Measurements from ENCODE around the gene GTF2E1.
"Not testable (repeated sequence)": the region's sequence is repeated elsewhere in the genome, so short reads cannot be mapped to it uniquely, and the experiment has no call there.

GTF2E1 gene

DNA sequence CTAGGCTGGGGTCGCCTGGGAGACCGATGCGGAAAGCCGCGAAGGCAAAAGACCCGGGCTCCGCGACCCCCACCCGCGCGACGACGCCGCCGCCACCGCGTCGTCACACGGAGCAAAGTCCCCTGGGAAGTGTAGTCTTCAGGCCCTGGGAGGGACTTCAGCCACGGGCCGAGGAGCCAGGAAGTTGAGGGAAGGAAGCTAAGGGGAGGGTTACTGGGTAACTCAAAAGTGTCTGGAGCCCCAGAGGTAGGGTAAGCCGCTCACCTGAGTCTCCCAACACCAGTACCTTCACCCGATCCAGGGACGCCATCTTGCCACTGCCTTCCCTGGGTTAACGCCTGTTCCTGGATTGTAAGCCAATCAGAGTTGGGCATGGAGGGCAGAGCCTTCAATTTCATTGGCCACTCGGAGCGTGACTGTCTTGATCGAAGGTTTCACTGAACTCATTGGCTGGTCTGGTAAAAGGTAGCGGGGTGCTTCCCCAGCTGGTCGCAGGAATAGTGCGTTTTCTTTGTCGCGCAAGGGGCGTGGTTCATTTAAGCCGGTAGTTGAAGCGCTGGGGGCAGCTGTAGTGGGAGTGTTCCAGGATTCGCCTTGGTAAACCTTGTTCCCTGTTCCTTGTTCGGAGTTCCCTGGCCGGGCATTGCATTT, at the start of gene GTF2E1, which contains the start of gene RABL3:
GTF2E1 (plus strand) TSS at position 547 of the 651 bp plus-strand sequence. CDS start 7,809 bp downstream, outside the sequence.
RABL3 (minus strand) TSS at position 319 of the 651 bp plus-strand sequence; CDS start at position 310, 9 bp downstream.
- peak; percentile 97 for DNase-seq

DNA sequence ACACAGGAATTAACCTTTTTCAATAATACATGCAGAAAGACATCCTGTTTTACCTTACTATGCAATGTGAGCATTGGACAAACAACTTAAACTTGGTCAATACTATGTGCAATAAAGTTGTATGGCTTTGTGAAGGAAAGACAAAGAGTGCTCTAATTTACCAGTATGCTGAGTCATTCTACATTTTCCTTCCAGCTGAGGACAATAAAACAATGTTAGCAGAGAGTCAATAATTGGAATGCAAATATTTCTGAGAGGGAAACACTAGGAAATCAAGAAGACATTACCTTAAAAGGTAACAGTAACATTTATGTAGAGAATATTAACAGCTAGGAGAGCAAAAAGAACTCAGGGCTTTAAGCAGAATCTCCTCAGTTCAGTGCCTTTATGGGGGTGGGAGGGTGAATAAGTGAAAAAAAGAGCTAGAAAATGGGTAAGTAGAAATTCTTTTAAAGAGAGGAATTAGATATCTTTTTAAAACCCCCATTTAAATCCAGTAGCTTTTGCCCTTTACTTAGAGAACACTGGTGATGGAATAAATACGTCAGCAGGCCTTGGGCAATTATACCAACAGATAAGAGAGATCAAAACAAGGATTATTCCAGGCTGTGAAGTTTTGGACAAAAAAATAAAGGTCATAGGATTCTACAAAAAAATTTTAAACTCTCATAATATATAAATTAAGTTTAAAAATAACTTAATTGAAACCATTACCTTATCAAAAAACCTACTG, 48.9 kb upstream of the GTF2E1 start:
- DNase-seq, result no peak

DNA sequence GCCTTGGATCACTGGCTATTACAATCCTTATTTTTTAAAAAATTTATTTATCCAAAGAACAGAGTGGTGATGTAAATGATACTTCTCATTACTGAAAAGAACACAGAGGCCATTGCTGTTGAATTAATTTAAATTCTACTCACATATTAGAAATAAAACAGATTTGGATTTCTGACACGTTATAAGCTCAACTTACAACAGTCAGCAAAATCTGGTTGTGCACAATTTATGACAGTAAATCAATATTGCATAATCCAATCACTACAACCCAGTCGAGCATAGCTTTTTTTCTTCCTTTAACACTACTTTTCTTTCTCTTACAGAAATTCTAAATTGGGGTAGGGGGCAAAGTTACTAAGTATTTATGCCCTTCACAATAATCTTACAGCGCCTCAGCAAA, 43.2 kb upstream of the GTF2E1 start:
- DNase-seq, result no peak

DNA sequence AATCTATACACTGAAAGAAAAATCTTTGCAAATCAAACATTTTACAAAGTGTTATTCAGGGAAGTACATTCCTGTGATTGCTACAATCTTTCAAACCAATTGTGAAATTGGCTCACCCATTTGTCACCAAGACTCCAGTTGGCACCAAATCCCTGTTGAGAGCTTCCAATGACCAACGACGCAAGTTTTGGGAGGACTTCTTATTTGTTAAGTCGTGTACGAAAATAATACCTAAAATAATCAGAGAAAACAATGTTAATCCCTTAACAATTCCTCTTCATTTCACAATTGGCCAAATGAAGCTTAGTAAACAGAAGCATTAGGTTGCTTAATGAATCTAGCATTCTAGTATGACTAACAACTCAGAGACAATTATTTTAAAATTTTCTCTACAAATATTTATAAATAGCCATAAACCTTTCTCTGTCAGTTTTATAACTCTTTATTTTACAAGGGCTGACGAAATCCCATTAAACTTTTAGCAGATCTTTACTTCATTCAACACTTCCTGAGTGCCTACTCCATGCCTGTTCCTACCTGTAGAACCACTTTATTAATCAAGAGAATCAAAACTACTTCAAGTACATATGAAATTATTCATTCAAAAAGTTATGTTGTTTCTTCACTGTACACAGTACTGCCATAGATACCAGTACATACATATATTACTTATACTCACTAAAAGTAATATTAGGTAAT, 36.5 kb upstream of the GTF2E1 start:
- DNase-seq, result no peak

DNA sequence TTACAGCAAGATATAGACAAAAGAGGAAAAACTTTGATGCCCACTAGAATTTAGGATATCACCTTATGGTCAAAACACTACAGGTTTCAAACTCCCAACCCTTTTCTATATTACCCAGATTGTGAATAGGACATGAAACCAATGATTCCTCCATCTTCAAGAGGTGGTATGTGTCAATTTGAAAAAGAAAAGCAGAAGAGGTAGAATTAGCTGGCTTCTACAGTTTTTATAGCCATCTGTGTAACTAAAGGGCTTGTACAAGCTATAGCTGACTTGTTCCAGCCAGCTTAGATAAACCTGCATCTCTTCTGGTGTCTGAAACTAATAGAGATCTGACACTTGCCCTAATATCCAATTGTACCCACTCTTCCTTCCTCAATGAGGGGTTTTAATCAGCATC, 35.6 kb upstream of the GTF2E1 start:
- DNase-seq, result no peak

DNA sequence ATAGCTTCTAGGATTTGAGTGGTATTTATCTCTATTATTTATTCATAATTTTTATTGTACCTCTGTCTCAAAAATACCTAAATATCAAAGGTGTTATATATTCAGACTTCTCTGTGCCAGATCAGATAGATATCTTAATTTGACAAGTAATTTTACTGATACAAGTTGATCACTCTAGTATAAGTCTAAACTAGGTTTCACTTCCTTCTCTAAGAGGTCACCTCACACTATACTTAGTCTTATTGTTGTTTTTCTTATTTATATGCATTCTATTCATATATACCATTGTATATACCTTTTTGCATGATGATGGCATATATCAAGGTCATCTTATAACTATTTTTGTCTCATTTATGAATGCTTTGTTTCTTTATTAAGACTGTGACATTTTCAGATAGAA, 34.1 kb upstream of the GTF2E1 start:
- no peak for DNase-seq

DNA sequence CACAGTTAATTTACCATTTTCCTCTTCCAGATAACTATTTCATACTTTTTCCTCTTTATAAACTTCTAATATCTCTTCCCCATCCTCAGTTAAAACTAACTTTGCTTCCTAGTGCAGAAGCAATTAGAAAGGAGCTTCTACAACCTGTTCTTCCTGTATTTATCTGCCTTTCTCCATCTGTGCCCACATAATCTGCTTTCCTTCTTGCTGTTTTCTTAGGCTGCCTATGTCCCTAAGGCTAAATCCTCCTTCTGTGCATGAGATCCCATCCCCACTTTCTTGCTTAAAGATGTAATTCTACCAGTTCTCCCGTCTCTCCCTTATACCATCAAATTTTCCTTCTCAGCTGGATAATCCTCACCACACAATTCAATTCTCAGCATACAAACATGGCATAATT, 32.2 kb upstream of the GTF2E1 start:
- no peak for DNase-seq

DNA sequence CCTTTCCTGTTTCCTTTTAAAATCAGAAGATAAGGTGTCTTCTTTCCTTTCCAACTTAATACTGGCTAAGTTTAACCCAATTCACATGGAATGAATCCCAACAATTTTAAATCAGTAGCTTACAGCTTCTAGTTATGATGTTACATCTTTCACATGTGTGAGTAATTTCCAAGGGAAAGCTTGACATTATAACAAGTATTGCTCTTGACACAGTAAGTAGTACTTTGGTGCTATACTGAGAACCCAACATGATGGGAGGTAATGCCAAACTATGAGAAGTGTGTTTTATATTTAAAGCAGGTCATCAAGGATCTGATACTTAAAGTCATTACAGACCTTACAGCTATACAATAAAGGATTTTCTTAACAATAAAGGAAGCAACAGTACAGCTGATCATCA, 29.3 kb upstream of the GTF2E1 start:
- no peak for DNase-seq

DNA sequence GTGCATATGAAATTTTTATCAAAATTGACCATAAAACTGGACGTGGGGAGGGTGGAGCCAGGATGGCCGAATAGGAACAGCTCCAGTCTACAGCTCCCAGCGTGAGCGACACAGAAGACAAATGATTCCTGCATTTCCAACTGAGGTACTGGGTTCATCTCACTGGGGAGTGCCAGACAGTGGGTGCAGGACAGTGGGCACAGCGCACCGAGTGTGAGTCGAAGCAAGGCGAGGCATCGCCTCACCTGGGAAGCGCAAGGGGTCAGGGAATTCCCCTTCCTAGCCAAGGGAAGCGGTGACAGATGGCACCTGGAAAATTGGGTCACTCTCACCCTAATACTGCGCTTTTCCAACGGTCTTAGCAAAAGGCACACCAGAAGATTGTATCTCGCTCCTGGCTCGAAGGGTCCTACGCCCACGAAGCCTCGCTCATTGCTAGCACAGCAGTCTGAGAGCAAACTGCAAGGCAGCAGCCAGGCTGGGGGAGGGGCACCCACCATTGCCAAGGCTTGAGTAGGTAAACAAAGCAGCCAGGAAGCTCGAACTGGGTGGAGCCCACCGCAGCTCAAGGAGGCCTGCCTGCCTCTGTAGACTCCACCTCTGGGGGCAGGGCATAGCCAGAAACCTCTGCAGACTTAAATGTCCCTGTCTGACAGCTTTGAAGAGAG, 23.2 kb upstream of the GTF2E1 start:
- peak; percentile 82 for DNase-seq

DNA sequence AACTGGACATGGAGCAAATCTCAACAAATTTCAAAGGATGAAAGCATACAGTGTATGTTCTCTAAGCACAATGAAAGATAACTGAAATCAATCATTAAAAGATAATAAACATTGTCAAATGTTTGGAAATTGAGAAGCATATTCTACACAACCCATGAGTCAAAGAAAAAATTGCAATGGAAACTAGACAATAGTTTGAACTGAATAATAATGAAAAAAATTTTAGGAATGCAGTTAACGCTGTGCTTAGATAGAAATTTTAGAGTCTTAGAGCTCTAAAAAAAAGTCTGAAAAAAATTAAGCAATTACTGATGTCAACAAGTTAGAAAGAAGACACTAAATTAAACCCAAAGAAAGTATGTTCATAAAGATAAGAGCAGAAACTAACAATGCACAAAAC, 15.8 kb upstream of the GTF2E1 start:
- no peak for DNase-seq

DNA sequence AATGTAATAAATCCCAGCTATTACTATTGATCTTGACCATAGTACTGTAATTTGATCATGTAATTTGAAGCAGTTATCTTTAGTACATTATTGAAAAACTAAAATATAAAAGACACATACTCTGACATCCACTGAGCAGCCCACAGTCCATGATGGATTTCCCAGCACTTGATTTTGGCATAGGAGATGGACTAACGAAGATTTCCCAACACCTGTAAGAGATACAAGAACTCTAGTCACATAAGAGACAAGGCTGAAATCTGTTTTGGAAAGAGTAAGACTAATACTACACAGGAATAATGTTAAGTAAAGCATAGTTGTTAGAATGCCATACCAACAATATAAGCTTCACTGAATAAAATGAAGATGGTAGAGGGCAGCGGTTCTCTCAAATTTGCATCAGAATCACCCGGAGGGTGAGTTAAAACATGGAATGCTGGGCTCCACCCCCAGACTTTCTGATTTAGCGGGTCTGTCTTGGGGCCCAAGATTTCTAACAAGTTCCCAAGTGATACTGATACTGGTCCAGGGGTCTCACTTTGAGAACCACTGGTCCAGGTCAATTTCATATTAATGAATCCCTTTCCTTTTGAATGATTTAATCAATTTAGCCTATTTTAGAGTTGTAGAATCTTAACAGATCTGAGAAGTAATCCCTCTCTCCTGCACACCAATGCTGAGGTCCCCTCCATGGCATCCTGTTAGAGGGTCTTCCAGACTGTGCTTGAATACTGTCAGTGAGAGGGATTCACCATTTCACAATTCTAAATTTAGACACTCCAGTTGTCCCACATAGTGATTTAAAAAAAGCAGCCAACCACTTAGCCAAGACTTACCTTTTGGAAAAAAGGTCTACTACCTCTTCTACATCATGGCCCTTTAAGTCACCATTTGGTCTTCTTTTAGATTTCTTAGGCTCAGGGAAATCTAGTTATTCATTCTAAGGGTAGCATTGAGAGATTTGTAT, 11.7 kb upstream of the GTF2E1 start:
- no peak for DNase-seq

DNA sequence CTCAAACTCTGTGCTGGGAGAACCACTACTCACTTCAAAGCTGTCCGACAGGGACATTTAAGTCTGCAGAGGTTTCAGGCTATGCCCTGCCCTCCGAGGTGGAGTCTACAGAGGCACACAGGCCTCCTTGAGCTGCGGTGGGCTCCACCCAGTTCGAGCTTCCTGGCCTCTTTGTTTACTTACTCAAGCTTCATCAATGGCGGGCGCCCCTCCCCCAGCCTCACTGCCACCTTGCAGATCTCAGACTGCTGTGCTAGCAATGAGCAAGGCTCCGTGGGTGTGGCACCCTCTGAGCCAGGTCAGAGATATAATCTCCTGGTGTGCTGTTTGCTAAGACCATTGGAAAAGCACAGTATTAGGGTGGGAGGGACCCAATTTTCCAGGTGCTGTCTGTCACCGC, 4.5 kb upstream of the GTF2E1 start:
- not testable (repeated sequence) for DNase-seq

DNA sequence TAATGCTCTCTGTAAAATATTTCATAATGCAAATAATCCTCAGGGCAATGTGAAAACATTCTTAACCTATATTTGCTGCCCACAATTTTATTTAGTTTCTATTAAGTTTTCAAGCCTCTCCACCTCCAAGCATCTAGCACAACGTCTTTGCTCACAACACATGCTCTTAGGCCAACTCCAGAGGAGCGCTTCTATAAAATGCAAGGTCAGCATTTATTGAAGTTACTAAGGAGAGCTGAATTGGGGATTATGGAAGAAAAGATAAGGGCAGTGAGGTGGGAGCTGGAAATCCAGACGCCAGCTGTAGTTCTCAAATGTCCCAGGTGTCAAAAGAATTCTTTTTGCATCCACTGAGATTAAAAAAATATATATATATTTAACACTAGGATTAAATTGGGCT, 1.2 kb upstream of the GTF2E1 start:
- no peak for DNase-seq

DNA sequence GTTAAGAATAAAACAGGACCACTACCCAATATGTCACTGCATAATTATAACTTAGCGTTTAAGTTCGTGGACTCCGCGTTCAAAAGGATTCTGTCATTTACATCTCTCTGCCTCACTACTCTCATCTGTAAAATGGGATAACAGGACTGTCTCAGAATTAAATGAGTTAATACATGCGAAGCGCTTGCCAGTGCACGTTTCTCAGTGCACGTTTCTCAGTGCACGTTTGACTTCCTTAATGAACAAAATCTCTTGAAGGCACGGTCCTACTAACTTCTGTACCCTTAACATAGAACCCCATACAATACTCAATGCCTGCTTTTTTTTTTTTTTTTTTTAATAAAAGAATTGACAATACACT, 727 bp upstream of the GTF2E1 start:
- DNase-seq, result no peak

DNA sequence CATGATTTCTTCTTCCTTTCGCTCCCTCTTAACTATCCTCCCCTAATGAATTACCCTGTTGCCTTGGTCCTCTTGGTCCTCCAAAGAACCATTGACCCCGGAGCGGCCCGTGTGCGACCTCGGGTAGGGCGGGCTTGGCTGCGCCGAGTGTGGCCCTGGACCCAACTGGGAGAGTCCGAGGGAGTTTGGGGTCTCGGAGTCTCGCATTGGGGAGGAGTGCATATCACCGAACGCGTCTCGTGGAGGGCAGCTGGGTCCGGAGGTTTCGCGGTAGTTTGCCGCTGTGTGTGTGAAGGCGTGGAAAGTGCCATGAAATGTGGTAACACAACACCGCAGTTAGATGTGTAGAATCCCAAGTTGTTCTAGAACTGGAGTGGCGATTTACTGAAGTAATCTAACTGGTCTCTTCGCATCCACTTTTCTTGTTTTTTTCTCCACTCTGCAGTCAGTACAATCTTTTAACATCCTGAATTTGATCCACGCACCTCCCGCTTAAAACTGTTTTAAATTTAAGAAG, 363 bp downstream of the GTF2E1 start:
- DNase-seq, result no peak

DNA sequence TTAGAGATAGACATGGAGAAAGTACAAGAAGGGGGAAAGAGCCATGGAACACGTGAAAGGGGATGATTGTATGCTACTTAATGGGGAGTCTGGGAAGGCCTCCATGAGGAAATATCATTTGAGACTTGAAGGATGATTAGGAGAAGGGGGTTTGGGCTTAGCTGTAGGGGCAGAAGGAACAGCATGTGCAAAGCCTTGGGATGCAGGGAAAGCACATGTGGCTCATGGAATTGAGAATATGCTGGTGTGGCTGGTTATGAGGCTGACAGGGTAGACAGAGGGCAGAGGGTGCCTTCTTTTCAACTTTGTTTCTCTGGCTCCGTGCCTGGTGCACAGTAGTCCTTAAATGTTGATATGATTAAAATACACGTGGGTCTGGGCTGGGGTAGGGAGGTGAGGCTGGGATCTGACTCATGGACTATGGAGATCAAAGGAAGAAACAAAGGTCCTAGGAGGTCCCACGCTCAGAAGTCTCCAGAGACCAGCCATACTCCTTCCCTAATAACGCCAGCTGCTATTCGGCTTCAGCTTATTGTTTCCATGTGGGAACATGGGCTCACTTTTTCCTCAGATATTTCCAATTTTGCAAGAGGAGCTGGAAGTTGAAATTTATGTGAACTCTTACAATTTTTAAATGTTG, 1.1 kb downstream of the GTF2E1 start:
- no peak for DNase-seq

DNA sequence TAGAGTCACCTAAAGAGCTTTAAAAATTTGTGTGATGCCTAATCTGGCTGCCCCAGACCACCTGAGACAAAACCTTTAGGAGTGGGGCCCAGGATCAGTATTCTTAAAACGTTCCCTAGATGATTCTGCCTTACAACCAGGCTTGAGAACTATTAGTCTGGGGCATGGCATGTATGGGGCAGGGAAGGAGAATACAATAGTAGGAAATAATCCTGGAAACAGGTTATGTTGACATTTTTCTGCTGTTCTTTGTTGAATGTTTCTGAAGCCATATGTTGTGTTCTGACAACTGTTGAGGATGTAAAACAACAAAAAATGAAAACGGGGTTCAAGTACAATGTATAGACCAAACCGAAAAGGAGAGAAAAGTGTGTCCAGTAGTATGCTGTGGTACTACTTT, 2.9 kb downstream of the GTF2E1 start:
- DNase-seq, result no peak

DNA sequence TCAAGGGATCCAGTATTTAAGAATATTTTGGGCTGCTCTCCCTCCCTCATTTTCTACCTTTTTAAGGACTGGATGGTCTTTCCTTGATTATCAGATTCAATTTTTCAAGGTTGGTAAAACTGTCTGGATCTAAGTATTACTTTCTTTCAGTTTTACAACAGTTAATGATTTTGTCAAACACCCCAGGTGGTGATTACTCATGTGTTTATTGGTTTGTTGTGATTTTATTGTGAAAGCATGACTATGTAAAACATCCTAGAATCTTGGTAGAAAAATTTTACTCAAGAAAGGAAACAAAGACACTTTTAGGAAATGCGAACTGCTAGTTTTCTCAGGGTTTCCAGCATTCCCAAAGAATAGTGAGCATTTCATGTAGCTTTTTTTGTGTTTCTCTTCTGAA, 7.3 kb downstream of the GTF2E1 start:
- no peak for DNase-seq

DNA sequence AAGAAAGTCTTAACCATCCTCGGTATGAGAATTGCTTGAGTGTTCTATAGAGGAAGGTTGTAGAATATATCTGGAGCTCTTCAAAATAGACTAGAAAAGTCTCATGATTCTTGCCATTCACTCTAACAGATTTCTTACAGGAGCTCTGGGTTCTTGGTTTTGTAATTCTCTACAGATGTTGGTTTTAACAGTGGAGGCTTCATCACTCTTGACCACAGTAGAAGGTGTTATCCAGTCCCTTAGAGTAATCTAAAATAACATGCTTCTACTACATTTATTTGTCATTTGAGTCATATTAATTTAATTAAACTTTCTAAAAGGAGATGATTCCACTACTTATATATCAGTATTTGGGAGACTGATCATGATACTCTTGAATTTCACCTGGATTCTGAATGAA, 9.7 kb downstream of the GTF2E1 start:
- DNase-seq, result no peak

DNA sequence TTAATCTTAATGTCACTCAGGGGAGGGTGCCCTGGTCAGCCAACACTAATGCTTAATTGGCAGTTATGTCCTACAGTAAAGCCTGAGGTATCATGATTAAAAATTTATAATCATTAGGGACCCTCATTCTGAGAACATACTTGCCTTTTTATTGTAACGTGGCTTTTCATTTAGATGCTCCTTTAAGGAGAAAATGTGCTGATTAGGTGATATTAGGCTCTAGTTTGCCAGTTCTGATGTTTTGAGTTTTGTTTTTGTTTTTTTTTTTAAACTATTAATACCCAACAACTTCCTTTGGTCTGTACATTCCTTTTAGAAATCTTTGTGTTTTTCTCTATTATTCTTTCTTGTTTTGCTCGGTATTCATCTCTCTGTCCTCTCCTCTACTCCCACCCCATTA, 10.3 kb downstream of the GTF2E1 start:
- DNase-seq, result no peak

DNA sequence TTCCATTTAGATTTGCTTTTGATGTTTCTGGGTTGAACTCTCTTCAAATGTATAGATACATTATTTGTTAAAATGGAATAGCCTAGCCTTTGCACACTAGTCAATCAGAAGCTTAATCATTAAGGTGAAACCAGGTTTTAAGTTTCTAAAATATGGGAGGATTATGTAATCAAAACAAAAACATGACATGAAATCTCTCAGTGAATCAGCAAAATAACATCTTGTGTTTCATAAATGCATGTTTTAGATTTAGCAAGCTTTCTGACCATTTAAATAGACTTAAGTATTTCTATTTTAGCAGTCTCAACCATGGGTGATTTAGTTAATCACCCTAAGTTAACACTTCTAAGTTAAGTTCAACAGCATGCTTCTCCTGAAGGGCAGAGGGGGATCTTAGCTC, 11.3 kb downstream of the GTF2E1 start:
- DNase-seq, result no peak

DNA sequence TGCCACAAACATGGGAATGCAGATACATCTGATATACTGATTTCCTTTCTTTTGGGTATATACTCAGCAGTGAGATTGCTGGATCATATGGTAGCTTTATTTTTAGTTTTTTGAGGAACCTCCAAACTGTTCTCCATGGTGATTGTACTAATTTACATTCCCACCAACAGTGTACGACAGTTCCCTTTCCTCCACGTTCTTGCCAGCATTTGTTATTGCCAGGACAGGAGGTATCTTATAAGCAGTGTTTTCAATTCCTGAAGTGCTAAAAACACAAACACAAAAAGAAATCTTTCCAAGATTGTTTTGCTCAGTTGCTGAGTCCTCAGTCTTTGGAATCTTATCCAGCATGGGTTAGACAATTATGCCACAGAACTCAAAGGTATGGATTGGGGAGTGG, 13.5 kb downstream of the GTF2E1 start:
- no peak for DNase-seq
